ENCODE data around the gene FHIP1A. TPM values are rescaled to one million over a fixed set of nuclear protein-coding genes. Genes with fewer than 3 reads are reported as not detected.

FHIP1A gene
- total and polyA plus RNA-seq, 2 of the 13 experiments (the other 11 are each of a cell fraction or from before 2014, with no cell fraction given), result 4.1 to 6.2 TPM

- in situ Hi-C loops (cut with HindIII; ENCODE audit: extremely low pct_ligation_motif_present, low pct_unique_long_range_greater_than_20kb), result no loop called here
- H3K27me3 ChIP-seq (ENCODE audit: control insufficient read depth in 1 of 2, insufficient read depth in 2 of 2, low read length in 2 of 2), result no peaks in the 10 kb centered on the region
- FAIRE-seq (no peak), DNase-seq (ENCODE audit: low spot score) (no peak), ATAC-seq (no peak)
- no peak overlapping the region for H2AFZ ChIP-seq (ENCODE audit: low read length)
- no TSS peak for BruUV-seq (replicated peaks)
- no peak overlapping the region for H3K27ac ChIP-seq (ENCODE audit: extremely low read length, insufficient read depth, low read length)
- H4K20me1 ChIP-seq (ENCODE audit: insufficient read depth, low read length), result no peaks in the 10 kb centered on the region
- H3K9me3 ChIP-seq (ENCODE audit: low read length), result no peaks in the 10 kb centered on the region
- ChIA-PET POLR2A (no interaction called here), CTCF (ENCODE audit: low intra/inter-chr PET ratio, low total read pairs) (no interaction called here)
- H3K4me1 ChIP-seq (ENCODE audit: insufficient read depth, low read length), result peaks cover 18% of the 10 kb centered on the region
- TF ChIP-seq ZNF629 (CRISPR knock-in tag; conservative IDR thresholded peaks at IDR 0.05) (no peak), ATM (IDR thresholded peaks at IDR 0.05; ENCODE audit: borderline replicate concordance) (no peak), ZNF776 (CRISPR knock-in tag; IDR thresholded peaks at IDR 0.05) (no peak), MED8 (CRISPR knock-in tag; IDR thresholded peaks at IDR 0.05; ENCODE audit: insufficient replicate concordance) (no peak), CBX5 (CRISPR knock-in tag; IDR thresholded peaks at IDR 0.05; ENCODE audit: borderline replicate concordance) (no peak), HNF4G (IDR thresholded peaks at IDR 0.05; ENCODE audit: borderline replicate concordance, low read depth, low read length) (no peak), HNF4G (CRISPR knock-in tag; IDR thresholded peaks at IDR 0.05; ENCODE audit: borderline replicate concordance, low read depth) (no peak), ZNF678 (CRISPR knock-in tag; IDR thresholded peaks at IDR 0.05) (no peak), ZNF318 (CRISPR knock-in tag; IDR thresholded peaks at IDR 0.05) (no peak), IRX3 (CRISPR knock-in tag; IDR thresholded peaks at IDR 0.05; ENCODE audit: borderline replicate concordance, low read depth) (no peak), MYC (CRISPR knock-in tag; IDR thresholded peaks at IDR 0.05; ENCODE audit: borderline replicate concordance) (no peak), ZNF691 (CRISPR knock-in tag; IDR thresholded peaks at IDR 0.05; ENCODE audit: borderline replicate concordance, low read depth) (no peak)
- TF ChIP-seq, protein P1, sequence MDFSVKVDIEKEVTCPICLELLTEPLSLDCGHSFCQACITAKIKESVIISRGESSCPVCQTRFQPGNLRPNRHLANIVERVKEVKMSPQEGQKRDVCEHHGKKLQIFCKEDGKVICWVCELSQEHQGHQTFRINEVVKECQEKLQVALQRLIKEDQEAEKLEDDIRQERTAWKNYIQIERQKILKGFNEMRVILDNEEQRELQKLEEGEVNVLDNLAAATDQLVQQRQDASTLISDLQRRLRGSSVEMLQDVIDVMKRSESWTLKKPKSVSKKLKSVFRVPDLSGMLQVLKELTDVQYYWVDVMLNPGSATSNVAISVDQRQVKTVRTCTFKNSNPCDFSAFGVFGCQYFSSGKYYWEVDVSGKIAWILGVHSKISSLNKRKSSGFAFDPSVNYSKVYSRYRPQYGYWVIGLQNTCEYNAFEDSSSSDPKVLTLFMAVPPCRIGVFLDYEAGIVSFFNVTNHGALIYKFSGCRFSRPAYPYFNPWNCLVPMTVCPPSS (IDR thresholded peaks at IDR 0.05), result no peak
- H3K4me2 ChIP-seq (ENCODE audit: low read depth, low read length), result no peak overlapping the region
- no peak overlapping the region for H3K9ac ChIP-seq (ENCODE audit: insufficient read depth, low read depth, low read length)
- intact Hi-C loops (cut with micrococcal nuclease; ENCODE audit: unreplicated experiment), result no loop called here
- no peak overlapping the region for H3K4me3 ChIP-seq (replicated peaks in 1 of 3; ENCODE audit: insufficient read depth in 1 of 3, low read depth in 2 of 3, low read length in 3 of 3)
- peaks cover 2% of the 10 kb centered on the region for H3K79me2 ChIP-seq (ENCODE audit: insufficient read depth, low read length)
- H3K36me3 ChIP-seq (replicated peaks in 1 of 2; ENCODE audit: control insufficient read depth in 1 of 2, insufficient read depth in 2 of 2, low read length in 2 of 2), result no peaks in the 10 kb centered on the region
- WGBS (ENCODE audit: low lambda C conversion rate), result 90% methylated on average over 2 of the region's 2 CpGs
Measured at GRCh38 chr4:151442002-151442401, 33.0 kb downstream of the FHIP1A start.

All from HepG2 (cell line).